Tibial nerve (tissue), 4 donors: ENCODE results near the gene ENC1. TPM values are rescaled to one million over a fixed set of nuclear protein-coding genes. Genes with fewer than 3 reads are reported as not detected.

Experiments
- DNase-seq, 2 donors: peaks; one replicate each; pipeline ENCODE4 v3.0.0-alpha.2; 2019; ENCODE audit warnings: low spot score in 2 of 2
- H3K27ac ChIP-seq, 4 donors: fragments of 200-600 bp; sonication (generic) in 3 of 4; one replicate each; pipeline ENCODE4 v1.5.1; 2017 to 2019; ENCODE audit warnings: mild to moderate bottlenecking in 1 of 4
- H3K27me3 ChIP-seq, 2 donors: fragments of 200-600 bp; sonication (generic) in 1 of 2; one replicate each; pipeline versions ENCODE4 v1.5.1 to v1.6.0; 2017 to 2019
- H3K36me3 ChIP-seq, 3 donors: fragments of 200-600 bp; sonication (generic); one replicate each; pipeline ENCODE4 v1.5.1; 2018 to 2019
- H3K4me1 ChIP-seq, 4 donors: fragments of 200-600 bp; sonication (generic) in 3 of 4; one replicate each; pipeline ENCODE4 v1.5.1; 2017 to 2019
- H3K4me3 ChIP-seq, 4 donors: fragments of 200-600 bp; sonication (generic) in 3 of 4; one replicate each; pipeline ENCODE4 v1.5.1; 2017 to 2019; ENCODE audit warnings: mild to moderate bottlenecking in 1 of 4, moderate library complexity in 1 of 4
- H3K9me3 ChIP-seq, 4 donors: fragments of 200-600 bp; sonication (generic) in 3 of 4; one replicate each; pipeline ENCODE4 v1.5.1; 2017 to 2019
- EP300 ChIP-seq, 2 donors: sonication (generic); formaldehyde crosslinking; IDR thresholded peaks; one replicate each; pipeline ENCODE4 v1.6.1; 2017; ENCODE audit warnings: antibody characterized with exemption in 2 of 2, mild to moderate bottlenecking in 1 of 2
- POLR2A ChIP-seq, 2 donors: fragments of 450-650 bp; IDR thresholded peaks; one replicate each; pipeline ENCODE4 v1.6.1; 2017; ENCODE audit warnings: antibody characterized with exemption in 2 of 2, mild to moderate bottlenecking in 2 of 2, moderate library complexity in 2 of 2
- WGBS, 2 donors: methylation state at CpG; one replicate each; pipeline ENCODE4 v1.1.5; 2018; 5-methylcytosine and 5-hydroxymethylcytosine counted together
- total RNA-seq, 4 donors: library from RNA; depleted of rRNA; stranded (reverse); fragments of >200 nt; gene quantifications; one replicate each; pipeline ENCODE4 v1.1.0, GENCODE V29; 2016
- TF ChIP-seq, protein P1 (sequence below), 5 experiments: fragments of 200-600 bp in 3 of 5; fragments of 450-650 bp in 2 of 5; sonication (generic) in 3 of 5; IDR thresholded peaks; one replicate each; pipeline ENCODE4 v1.5.1; 2016 to 2019; ENCODE audit warnings: antibody characterized with exemption in 5 of 5, mild to moderate bottlenecking in 3 of 5, moderate library complexity in 2 of 5

Gene ENC1
- total RNA-seq, 4 donors from 2014 or later, result 4.0 to 11.7 (median 7.7) TPM

GRCh38 chr5:74627646-74628279, 12.8 kb downstream of the ENC1 start:
- no peak overlapping the region for H3K4me3 ChIP-seq
- 39 to 45% methylated on average over 4 of the region's 4 CpGs for WGBS, 2 donors
- no peaks in the 10 kb centered on the region for H3K36me3 ChIP-seq
- TF ChIP-seq POLR2A (IDR thresholded peaks at IDR 0.05) (no peak), EP300 (IDR thresholded peaks at IDR 0.05) (no peak)
- TF ChIP-seq, protein P1, sequence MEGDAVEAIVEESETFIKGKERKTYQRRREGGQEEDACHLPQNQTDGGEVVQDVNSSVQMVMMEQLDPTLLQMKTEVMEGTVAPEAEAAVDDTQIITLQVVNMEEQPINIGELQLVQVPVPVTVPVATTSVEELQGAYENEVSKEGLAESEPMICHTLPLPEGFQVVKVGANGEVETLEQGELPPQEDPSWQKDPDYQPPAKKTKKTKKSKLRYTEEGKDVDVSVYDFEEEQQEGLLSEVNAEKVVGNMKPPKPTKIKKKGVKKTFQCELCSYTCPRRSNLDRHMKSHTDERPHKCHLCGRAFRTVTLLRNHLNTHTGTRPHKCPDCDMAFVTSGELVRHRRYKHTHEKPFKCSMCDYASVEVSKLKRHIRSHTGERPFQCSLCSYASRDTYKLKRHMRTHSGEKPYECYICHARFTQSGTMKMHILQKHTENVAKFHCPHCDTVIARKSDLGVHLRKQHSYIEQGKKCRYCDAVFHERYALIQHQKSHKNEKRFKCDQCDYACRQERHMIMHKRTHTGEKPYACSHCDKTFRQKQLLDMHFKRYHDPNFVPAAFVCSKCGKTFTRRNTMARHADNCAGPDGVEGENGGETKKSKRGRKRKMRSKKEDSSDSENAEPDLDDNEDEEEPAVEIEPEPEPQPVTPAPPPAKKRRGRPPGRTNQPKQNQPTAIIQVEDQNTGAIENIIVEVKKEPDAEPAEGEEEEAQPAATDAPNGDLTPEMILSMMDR (IDR thresholded peaks at IDR 0.05), result no peak
- H3K9me3 ChIP-seq, result no peaks in the 10 kb centered on the region
- H3K27me3 ChIP-seq, result no peaks in the 10 kb centered on the region
- H3K4me1 ChIP-seq, result peaks cover 0 to 16% (median 5%) of the 10 kb centered on the region in 4 donors
- no peak overlapping the region for H3K27ac ChIP-seq
- DNase-seq, result no peak

GRCh38 chr5:74626386-74627222, 13.9 kb downstream of the ENC1 start:
- Histone ChIP-seq H3K27ac (no peak overlapping the region), H3K4me3 (no peak overlapping the region), H3K27me3 (no peaks in the 10 kb centered on the region), H3K9me3 (no peaks in the 10 kb centered on the region), H3K4me1 (peaks cover 0 to 13% (median under 1%) of the 10 kb centered on the region in 4 donors), H3K36me3 (no peaks in the 10 kb centered on the region)
- DNase-seq, result no peak
- 70 to 84% methylated on average over 7 of the region's 7 CpGs for WGBS, 2 donors
- TF ChIP-seq EP300 (IDR thresholded peaks at IDR 0.05) (no peak), POLR2A (IDR thresholded peaks at IDR 0.05) (no peak)
- TF ChIP-seq, protein P1 (IDR thresholded peaks at IDR 0.05), result no peak

DNA sequence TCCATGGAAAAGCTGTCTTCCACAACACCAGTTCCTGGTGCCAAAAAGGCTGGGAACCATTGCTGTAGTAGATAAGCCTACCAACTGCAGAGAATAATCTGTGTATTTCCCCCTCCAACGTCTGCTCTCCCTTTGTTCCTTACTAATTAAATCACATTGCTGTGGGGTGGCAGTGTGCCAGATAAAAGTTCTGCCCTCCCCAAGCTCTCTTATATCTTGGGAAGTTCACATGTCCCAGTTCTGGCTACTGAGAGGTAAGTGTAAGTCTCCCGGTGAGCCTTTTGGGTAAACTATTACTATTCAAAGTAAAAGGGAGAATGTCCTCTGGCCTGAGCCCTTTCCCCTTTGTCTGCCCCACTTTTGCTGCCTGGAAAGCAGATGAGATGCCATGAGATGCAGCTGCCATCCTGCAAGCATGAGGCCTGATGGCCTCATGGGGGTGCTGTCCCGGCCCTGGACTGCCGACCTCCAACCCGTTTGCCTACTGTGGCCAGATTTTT, 14.7 kb downstream of the ENC1 start:
- no peaks in the 10 kb centered on the region for H3K36me3 ChIP-seq
- 70 to 75% methylated on average over 5 of the region's 5 CpGs for WGBS, 2 donors
- H3K4me3 ChIP-seq, result no peak overlapping the region
- no peak for TF ChIP-seq POLR2A (IDR thresholded peaks at IDR 0.05)
- no peak for TF ChIP-seq EP300 (IDR thresholded peaks at IDR 0.05)
- TF ChIP-seq, protein P1 (IDR thresholded peaks at IDR 0.05), result no peak
- H3K9me3 ChIP-seq, result no peaks in the 10 kb centered on the region
- no peaks in the 10 kb centered on the region for H3K27me3 ChIP-seq
- DNase-seq, result no peak
- no peak overlapping the region for H3K27ac ChIP-seq
- H3K4me1 ChIP-seq, result peaks cover 0 to 6% (median 0%) of the 10 kb centered on the region in 4 donors

- no peak for DNase-seq
- Histone ChIP-seq H3K4me3 (no peak overlapping the region), H3K9me3 (no peaks in the 10 kb centered on the region), H3K27ac (no peak overlapping the region), H3K36me3 (no peaks in the 10 kb centered on the region), H3K27me3 (no peaks in the 10 kb centered on the region), H3K4me1 (no peaks in the 10 kb centered on the region)
- 84 to 88% methylated on average over 7 to 8 of the region's 8 CpGs for WGBS, 2 donors
- no peak for TF ChIP-seq POLR2A (IDR thresholded peaks at IDR 0.05)
- TF ChIP-seq, protein P1 (IDR thresholded peaks at IDR 0.05), result no peak
- no peak for TF ChIP-seq EP300 (IDR thresholded peaks at IDR 0.05)
Measured at GRCh38 chr5:74624931-74625505, 15.5 kb downstream of the ENC1 start.
